SK-N-MC (cell line): ENCODE measurements around the gene LRP1B.

Experiments
- EZH2 ChIP-seq: fragments of 200-600 bp; sonication (generic); IDR thresholded peaks from one replicate; pipeline ENCODE4 v1.6.1; 2017; ENCODE audit warnings: antibody characterized with exemption
- FOXP2 ChIP-seq: optimal IDR thresholded peaks from 2 replicates; pipeline ENCODE3; 2011; ENCODE audit warnings: mild to moderate bottlenecking, moderate library complexity; ENCODE audit not compliant: insufficient read depth; ENCODE audit errors: extremely low read length, control extremely low read depth
- POLR2AphosphoS5 ChIP-seq: IDR thresholded peaks from 2 replicates; pipeline ENCODE4 v1.6.1; 2012; ENCODE audit warnings: mild to moderate bottlenecking, low read depth, low read length, borderline replicate concordance

- TF ChIP-seq POLR2AphosphoS5 (no peak), EZH2 (no peak), FOXP2 (no peak)
Observed at GRCh38 chr2:141778315-141778835, 352.4 kb downstream of the LRP1B start.
